Fibroblast of the aortic adventitia (primary cell): Measurements from ENCODE around the gene SLC44A5. TPM values are rescaled to one million over a fixed set of nuclear protein-coding genes. Genes with fewer than 3 reads are reported as not detected.

Experiments
- DNase-seq: peaks from one replicate; pipeline ENCODE4 v3.0.0-alpha.2; 2010; ENCODE audit warnings: low read depth
- H3K4me3 ChIP-seq: 2 replicates; pipeline ENCODE4 v1.5.1; 2011; ENCODE audit warnings: low read depth, mild to moderate bottlenecking, control low read depth, low read length, moderate library complexity
- total RNA-seq: library from RNA; depleted of rRNA; stranded (reverse); fragments of >200 nt; gene quantifications from 2 replicates; pipeline ENCODE4 v1.2.3, GENCODE V29; 2012; ENCODE audit warnings: low replicate concordance
- TF ChIP-seq, protein P1 (sequence below): IDR thresholded peaks from 2 replicates; pipeline ENCODE4 v1.5.1; 2011; ENCODE audit warnings: mild to moderate bottlenecking, low read length, control low read depth, inconsistent platforms; ENCODE audit not compliant: insufficient read depth

Gene SLC44A5
- total RNA-seq, 1 donor, result 0.45 TPM

GRCh38 chr1:75529488-75529887 lies 81.4 kb downstream of the SLC44A5 start:
- TF ChIP-seq, protein P1, sequence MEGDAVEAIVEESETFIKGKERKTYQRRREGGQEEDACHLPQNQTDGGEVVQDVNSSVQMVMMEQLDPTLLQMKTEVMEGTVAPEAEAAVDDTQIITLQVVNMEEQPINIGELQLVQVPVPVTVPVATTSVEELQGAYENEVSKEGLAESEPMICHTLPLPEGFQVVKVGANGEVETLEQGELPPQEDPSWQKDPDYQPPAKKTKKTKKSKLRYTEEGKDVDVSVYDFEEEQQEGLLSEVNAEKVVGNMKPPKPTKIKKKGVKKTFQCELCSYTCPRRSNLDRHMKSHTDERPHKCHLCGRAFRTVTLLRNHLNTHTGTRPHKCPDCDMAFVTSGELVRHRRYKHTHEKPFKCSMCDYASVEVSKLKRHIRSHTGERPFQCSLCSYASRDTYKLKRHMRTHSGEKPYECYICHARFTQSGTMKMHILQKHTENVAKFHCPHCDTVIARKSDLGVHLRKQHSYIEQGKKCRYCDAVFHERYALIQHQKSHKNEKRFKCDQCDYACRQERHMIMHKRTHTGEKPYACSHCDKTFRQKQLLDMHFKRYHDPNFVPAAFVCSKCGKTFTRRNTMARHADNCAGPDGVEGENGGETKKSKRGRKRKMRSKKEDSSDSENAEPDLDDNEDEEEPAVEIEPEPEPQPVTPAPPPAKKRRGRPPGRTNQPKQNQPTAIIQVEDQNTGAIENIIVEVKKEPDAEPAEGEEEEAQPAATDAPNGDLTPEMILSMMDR, result no peak
- peak; percentile 39 for DNase-seq
- no peak overlapping the region for H3K4me3 ChIP-seq

DNA sequence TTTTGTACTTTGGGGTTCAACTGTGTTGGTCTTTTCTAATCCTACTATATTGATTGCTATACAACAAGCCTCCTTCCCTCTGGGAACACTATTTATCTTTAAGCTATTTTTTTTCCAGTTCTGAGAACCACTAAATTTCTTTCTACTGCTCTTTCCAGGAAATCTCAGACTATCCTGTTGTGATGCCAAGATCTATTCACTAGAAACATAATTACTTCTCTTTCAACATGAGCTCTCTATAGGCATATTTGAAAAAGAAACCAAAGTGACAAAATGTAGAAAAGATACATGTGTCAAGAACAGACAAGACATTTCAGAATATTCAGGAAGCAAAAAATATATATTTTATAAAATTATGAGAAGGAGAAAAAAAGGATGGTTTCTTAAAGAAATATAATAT lies 82.9 kb downstream of the SLC44A5 start:
- no peak overlapping the region for H3K4me3 ChIP-seq
- TF ChIP-seq, protein P1, result no peak
- no peak for DNase-seq

DNA sequence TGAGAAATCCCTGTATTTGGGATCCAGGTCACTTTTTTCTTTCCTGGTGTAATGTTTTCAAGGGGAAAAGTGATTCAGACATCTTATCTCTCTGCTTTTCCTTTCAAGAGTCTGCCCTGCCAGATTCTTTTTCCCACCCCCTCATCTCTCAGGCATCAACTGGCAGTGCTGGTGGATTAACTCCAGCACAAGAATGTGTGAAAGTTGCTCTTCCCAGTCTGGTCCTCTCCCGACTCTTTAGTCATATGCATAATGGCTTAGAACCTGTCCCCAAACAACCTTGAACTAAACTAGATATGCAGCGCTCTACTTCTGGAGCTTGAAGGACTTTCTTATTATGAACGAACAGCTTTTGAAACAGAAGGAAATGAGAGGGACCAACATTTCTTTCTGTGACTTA lies 88.5 kb downstream of the SLC44A5 start:
- DNase-seq, result peak; percentile 69
- no peak overlapping the region for H3K4me3 ChIP-seq
- TF ChIP-seq, protein P1, result no peak

DNA sequence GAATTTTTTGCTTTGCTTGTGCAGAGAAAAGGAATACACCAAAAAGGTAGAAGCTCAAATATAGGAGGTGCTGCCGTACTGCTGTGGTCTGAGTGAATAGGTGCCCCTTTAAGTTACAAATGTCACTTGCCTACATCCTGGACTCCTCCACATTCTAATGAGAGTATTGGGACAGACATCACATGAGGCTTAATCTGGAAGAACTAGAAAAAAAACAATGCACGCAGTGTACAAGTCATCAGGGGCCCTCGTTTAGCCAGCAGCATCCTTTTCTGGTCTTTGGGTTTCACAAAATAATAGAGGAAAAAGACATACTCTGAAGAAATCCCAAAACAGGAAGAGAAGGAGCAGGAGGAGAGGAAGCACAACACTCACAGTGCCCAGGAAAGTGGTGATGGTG lies 89.3 kb downstream of the SLC44A5 start:
- TF ChIP-seq, protein P1, result no peak
- no peak overlapping the region for H3K4me3 ChIP-seq
- DNase-seq, result no peak

GRCh38 chr1:75520862-75521475 lies 89.9 kb downstream of the SLC44A5 start:
- no peak for DNase-seq
- TF ChIP-seq, protein P1, result no peak
- H3K4me3 ChIP-seq, result no peak overlapping the region

DNA sequence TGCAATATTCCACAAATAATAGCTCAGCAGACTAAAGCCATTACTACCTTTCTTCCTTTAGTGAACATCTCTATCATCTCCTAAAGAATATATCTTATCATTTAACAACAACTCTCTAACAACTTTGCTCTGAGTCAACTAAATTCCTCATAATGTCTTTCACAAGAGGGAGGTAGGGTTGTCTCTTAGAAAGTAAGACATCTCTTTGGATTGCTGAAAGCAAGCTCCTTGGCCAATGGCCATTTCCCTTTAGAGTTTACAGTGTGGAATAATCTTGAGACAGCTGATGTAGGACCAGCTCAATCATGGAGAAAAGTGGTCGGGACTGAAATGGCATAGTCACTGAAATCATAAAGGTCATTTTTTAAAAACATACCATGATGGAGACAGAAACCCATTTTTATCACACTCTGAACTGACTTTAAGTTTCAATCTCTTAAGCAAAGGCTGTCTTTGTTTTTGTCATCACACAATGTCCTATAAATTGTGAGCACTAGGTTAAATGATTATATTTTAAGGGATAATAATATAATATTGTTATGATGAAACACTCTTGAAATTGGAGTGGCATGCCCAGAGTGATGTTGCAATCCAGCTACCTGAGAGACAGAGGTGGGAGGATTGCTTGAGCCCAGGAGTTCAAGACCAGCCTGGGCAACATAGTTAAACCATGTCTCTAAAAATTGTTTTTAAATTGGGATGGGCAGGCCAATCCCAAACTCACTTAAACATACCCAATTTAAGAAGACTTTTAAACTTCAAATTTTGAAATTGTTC lies 91.1 kb downstream of the SLC44A5 start:
- peak; percentile 41 for DNase-seq
- TF ChIP-seq, protein P1, result no peak
- no peak overlapping the region for H3K4me3 ChIP-seq

- TF ChIP-seq, protein P1, result no peak
- H3K4me3 ChIP-seq, result no peak overlapping the region
- no peak for DNase-seq
Observed at GRCh38 chr1:75518686-75519085, 92.2 kb downstream of the SLC44A5 start.
